DMS114 treated with DMSO at 0.1 percent for 48 hours (cell line): ENCODE data around the gene SERHL2.
"Not testable (repeated sequence)": the region's sequence is repeated elsewhere in the genome, so short reads cannot be mapped to it uniquely, and the experiment has no call there.

Experiments
- DNase-seq: peaks from one replicate; lab custom pipeline; 2025; ENCODE audit not compliant: unreplicated experiment; lab: John Stamatoyannopoulos, UW

Gene SERHL2

DNA sequence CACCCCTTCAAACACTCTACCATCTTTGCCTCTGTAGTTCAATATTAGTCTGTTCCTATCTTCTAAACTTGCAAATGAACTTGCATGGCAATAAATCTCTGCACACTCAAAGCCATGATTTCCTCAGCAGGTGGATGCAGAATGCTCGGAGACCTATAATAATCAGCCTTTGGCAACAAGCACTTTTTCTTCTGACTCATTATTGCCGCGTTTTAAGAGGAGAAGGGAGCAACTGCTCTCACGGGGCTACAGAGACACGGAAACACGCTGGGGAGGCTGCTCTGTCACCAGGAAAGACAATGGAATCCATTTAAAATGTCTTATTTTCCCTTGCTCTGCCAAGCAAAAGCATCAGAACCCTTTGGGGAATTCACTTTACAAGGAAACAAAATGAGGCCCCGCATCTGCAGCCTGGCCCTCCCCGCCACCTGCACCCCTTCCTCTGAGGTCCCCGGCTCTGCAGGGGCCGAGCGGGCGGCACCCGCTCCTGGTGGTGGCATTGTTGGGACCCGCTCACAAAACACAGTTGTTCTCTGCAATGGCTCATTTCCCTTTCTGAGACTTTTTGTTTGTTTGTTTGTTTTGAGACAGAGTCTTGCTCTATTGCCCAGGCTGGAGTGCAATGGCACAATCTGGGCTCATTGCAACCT is 18.5 kb upstream of the SERHL2 start:
- not testable (repeated sequence) for DNase-seq

DNA sequence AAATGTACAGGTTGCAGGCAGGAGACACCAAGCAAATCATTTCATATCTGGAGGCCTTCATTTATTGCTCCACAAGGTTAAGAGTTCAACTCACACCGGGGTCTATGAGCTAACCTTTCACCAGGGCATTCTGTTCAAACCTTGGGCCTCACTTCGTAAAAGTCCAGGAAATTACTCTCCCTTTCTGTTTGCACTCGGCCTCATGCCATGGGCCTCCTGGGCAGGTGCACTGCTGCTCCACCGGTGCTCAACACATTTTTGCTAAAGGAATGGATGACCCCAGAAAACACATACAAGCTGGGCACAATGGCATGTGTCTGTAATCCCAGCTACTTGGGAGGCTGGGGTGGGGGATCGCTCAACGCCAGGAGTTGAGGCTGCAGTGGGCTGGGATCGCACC is 17.6 kb upstream of the SERHL2 start:
- DNase-seq, result no peak

DNA sequence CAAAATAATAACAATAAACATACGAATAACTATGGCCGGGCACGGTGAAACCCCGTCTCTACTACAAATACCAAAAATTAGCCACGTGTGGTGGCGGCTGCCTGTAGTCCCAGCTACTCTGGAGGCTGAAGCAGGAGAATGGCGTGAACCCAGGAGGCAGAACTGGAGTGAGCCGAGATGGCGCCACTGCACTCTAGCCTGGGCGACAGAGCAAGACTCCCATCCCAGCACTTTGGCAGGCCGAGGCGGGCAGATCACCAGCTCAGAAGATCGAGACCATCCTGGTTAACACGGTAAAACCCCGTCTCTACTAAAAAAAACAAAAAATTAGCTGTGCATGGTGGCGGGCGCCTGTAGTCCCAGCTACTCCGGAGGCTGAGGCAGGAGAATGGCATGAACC is 17.1 kb upstream of the SERHL2 start:
- not testable (repeated sequence) for DNase-seq

DNA sequence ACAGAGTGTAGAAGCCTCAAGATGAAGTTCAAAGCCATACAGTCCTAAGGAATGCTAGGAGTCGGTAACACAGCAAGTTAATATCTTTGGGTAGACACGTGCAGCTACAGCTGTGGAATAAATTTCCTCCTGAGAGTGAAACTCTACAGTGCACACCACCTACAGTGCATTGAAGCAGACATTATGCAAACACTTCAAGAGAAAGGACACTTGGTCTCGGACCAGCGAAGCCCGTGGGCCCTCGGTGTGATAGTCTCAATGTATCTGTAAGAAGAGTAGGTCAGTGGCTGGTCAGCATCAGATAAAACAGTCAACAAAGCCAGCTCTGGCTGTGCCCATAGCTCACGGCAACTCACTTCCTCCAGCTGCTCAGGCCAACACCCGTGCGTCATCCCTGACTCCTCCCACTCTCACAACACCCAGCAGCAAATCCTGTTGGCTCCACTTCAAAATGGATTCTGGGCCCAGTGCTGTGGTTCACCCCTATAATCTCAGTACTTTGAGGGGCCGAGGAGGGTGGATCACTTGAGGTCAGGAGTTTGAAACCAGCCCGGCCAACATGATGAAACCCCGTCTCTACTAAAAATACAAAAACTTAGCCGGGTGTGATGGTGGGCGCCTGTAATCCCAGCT is 16.4 kb upstream of the SERHL2 start:
- DNase-seq, result not testable (repeated sequence)

- not testable (repeated sequence) for DNase-seq
Measured at GRCh38 chr22:42539236-42539771, 14.5 kb upstream of the SERHL2 start.

DNA sequence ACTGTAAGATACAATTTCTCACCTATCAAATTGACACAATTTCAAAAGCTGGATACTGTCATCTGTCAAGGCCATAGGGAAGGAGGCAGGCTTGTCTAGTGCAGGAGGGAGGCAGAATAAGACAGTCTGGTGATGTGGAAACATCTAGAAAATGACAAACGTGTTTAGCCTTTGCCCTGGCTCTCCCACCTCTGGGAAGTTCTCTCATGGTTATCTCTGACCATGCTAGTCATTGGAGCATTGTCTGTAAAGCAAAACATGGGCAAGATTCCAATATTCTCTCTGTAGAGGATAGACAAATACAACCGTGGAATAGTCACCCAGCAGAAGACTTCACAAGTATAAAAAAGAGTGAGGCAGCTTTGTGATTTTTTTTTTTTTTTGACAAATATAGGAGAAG is 9.1 kb upstream of the SERHL2 start:
- DNase-seq, result no peak

GRCh38 chr22:42547562-42547961 is 6.2 kb upstream of the SERHL2 start:
- DNase-seq, result no peak

GRCh38 chr22:42548126-42548525 is 5.6 kb upstream of the SERHL2 start:
- DNase-seq, result not testable (repeated sequence)

DNA sequence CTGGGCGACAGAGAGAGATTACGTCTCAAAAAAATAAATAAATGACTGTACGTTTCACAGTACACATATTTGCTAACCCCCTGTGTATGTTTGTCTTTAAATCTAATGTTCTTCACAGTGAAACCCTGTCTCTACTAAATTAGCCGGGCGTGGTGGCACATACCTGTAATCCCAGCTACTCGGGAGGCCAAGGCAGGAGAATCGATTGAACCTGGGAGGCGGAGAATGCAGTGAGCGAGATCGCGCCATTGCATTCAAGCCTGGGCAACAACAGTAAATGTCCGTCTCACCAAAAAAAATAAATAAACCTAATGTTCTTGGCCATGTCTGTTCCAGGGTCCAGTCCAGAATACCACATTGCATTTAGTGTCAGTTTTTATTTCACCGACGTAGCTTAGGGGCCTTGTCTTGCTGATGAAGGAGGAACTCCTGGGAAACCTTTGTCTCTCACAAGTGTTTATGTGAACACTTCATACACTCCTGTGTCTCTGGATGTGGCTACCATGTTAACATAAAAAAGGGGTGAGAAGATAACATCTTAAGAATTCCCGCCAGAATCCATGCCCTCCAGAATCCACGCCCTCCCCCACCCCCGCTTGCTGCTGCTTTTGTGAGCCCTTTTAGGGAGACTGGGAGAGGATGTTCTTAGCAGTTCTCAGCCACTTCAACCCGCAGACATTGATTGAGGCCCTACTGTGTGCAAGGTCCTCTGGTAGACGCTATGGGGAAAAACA is 5.0 kb upstream of the SERHL2 start:
- DNase-seq, result no peak

DNA sequence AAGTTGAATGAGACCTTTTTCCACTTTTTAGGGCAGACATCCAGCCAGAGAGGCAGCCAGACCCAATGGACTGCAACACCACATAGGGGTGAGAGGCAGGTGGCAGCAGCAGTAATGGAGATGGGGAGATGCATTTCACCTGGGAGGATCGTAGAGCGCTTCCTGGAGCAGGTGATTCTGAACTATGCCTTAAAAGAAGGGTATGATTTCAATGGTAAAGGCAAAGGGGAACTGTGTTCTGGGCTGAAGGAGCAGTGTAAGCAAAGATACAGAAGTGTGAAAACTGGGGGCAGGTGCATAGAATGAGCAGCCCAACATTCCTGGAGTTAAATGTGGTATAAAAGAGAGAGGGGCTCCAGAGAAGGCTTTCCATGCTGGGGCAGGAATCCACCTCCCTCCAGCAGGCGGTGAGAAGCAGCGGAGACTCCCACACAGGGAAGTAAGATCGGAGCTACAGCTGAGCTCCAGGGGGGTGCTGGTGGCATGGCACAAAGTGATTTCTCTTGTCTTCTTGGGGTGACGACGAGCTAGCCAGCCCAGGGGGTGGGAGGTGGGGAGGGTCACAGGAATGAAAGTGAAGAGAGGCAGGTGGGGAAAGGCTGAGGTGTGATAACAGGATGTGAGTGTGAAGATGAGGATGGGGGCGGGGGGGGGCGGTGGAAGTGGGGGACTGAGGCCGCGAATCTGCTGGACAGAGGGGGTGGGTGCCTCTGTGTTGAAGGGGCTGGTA is 4.3 kb upstream of the SERHL2 start:
- no peak for DNase-seq

DNA sequence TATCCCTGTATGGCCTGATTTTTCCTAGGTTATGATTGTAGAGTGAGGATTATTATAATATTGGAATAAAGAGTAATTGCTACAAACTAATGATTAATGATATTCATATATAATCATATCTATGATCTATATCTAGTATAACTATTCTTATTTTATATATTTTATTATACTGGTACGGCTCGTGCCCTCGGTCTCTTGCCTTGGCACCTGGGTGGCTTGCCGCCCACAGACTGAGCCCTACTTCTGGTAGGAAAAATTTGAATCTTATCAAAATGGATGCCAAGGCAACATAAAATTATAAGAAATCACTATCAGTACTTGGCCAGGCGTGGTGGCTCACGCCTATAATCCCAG is 1.5 kb upstream of the SERHL2 start:
- not testable (repeated sequence) for DNase-seq

DNA sequence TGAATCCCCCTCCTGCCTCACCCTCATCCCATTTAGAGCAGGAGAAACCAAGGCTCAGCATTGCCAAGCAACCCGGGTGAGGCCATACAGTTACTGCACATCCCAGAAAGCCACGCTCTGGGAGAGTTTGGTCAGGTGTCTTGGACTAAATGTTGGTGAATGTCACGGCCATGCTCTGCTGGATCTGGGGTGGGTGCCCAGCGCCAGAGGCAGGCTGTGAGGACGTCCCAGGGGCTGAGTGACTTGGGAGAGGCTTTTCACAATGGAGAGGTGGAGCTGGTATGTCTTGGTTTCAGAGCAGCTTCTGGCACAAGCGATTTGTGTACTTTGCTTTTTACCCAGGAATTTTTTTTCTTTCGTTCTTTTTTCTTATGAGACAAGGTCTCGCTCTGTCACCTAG is 6.6 kb downstream of the SERHL2 start:
- no peak for DNase-seq

- no peak for DNase-seq
Measured at GRCh38 chr22:42560781-42561180, 7.0 kb downstream of the SERHL2 start.

DNA sequence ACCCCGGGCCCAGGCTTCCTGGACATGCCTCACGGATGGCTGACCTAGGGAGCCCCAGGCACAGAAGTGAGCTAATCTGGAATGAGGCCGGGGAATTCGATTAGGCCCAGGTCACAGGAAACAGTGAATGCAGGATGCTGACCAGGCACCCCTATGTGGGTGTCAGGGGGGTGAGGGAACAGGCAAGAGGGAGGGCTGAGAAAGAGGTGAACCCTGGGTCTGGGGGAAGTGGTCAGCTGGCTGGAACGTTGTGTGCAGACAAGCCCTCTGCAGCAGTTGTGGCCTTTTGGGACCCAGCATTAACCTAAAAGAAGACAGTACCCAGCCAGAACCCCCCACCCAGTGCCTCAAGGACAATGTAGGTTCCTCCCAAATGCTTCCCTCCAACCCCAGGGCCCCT is 8.1 kb downstream of the SERHL2 start:
- no peak for DNase-seq

- no peak for DNase-seq
Measured at GRCh38 chr22:42562279-42562678, 8.5 kb downstream of the SERHL2 start.

GRCh38 chr22:42562684-42563083 is 8.9 kb downstream of the SERHL2 start:
- DNase-seq, result no peak

- not testable (repeated sequence) for DNase-seq
Measured at GRCh38 chr22:42563943-42564342, 10.2 kb downstream of the SERHL2 start.

GRCh38 chr22:42564699-42565098 is 10.9 kb downstream of the SERHL2 start:
- no peak for DNase-seq

GRCh38 chr22:42565956-42566355 is 12.2 kb downstream of the SERHL2 start:
- no peak for DNase-seq

GRCh38 chr22:42567950-42568349 is 14.2 kb downstream of the SERHL2 start:
- not testable (repeated sequence) for DNase-seq

DNA sequence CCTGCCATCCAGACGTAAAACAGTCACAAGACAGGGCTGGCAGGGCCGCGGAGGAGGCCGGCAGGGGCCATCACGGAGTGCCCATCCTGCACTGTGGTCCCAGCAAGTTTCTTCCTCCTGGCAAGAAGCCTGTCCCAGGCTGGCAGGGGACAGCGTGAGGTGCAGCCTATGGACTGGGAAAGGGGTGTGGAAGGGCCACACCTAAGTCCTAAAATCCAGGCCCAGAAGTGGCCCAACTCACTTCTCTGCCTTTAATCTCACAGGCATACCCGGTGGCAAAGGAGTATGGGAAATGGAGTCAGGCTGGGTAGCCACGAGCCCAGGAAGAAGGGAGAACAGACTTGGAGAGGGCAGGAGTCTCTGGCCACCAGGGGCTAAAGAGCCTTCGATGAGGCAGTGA is 16.8 kb downstream of the SERHL2 start:
- DNase-seq, result not testable (repeated sequence)
